ENCODE results near the gene FOXP4. TPM values are rescaled to one million over a fixed set of nuclear protein-coding genes. Genes with fewer than 3 reads are reported as not detected.

The FOXP4 gene
- total RNA-seq, 4 donors from 2014 or later, result 12.6 to 42.4 (median 23.7) TPM

GRCh38 chr6:41527721-41528408, 18.3 kb upstream of the FOXP4 start:
- TF ChIP-seq CTCF (IDR thresholded peaks at IDR 0.05), result no peak
- 13 to 15% methylated on average over 12 to 14 of the region's 14 CpGs for WGBS, 2 donors
- intact Hi-C loops (cut with DNase I), result no loop called here

GRCh38 chr6:41528409-41528963, 17.7 kb upstream of the FOXP4 start:
- Histone ChIP-seq H3K4me3 (replicated peaks in 1 of 3) (no peak overlapping the region), H3K4me1 (peaks cover 8 to 20% of the 10 kb centered on the region in 2 donors), H3K27me3 (no peaks in the 10 kb centered on the region), H3K36me3 (no peaks in the 10 kb centered on the region), H3K9me3 (no peaks in the 10 kb centered on the region), H3K27ac (no peak overlapping the region)
- no peak for DNase-seq
- WGBS, 2 donors, result 57 to 61% methylated on average over 11 of the region's 11 CpGs
- TF ChIP-seq CTCF (IDR thresholded peaks at IDR 0.05) (no peak), POLR2A (IDR thresholded peaks at IDR 0.05) (no peak)
- intact Hi-C loops (cut with DNase I), result no loop called here

More at GRCh38 chr6:41527721-41528408, 18.3 kb upstream of the FOXP4 start:
- Histone ChIP-seq H3K27ac (no peak overlapping the region), H3K4me3 (replicated peaks in 1 of 3) (no peak overlapping the region), H3K27me3 (no peaks in the 10 kb centered on the region), H3K4me1 (peaks cover 8 to 20% of the 10 kb centered on the region in 2 donors), H3K9me3 (no peaks in the 10 kb centered on the region), H3K36me3 (no peaks in the 10 kb centered on the region)
- peak; percentile 64 to 67 for DNase-seq

GRCh38 chr6:41529049-41529448, 17.1 kb upstream of the FOXP4 start:
- TF ChIP-seq POLR2A (IDR thresholded peaks at IDR 0.05) (no peak), CTCF (IDR thresholded peaks at IDR 0.05) (no peak)
- Histone ChIP-seq H3K27ac (no peak overlapping the region), H3K36me3 (no peaks in the 10 kb centered on the region), H3K4me3 (replicated peaks in 1 of 3) (no peak overlapping the region), H3K4me1 (peaks cover 8 to 20% of the 10 kb centered on the region in 2 donors), H3K27me3 (no peaks in the 10 kb centered on the region), H3K9me3 (no peaks in the 10 kb centered on the region)
- DNase-seq, result no peak
- WGBS, 2 donors, result 91 to 100% methylated on average over 4 to 5 of the region's 5 CpGs
- intact Hi-C loops (cut with DNase I), result no loop called here

- Histone ChIP-seq H3K27ac (no peak overlapping the region), H3K9me3 (no peaks in the 10 kb centered on the region), H3K4me3 (replicated peaks in 1 of 3) (no peak overlapping the region), H3K36me3 (no peaks in the 10 kb centered on the region), H3K4me1 (peaks cover 8 to 20% of the 10 kb centered on the region in 2 donors), H3K27me3 (no peaks in the 10 kb centered on the region)
- DNase-seq, result no peak
- 83 to 90% methylated on average over 7 of the region's 7 CpGs for WGBS, 2 donors
- intact Hi-C loops (cut with DNase I), result no loop called here
- TF ChIP-seq CTCF (IDR thresholded peaks at IDR 0.05) (no peak), POLR2A (IDR thresholded peaks at IDR 0.05) (no peak)
Measured at GRCh38 chr6:41529970-41530369, 16.2 kb upstream of the FOXP4 start.

GRCh38 chr6:41530476-41530875, 15.7 kb upstream of the FOXP4 start:
- TF ChIP-seq CTCF (IDR thresholded peaks at IDR 0.05) (no peak), POLR2A (IDR thresholded peaks at IDR 0.05) (no peak)
- no peaks in the 10 kb centered on the region for H3K27me3 ChIP-seq
- H3K4me3 ChIP-seq (replicated peaks in 1 of 3), result no peak overlapping the region
- intact Hi-C loops (cut with DNase I), result no loop called here
- no peaks in the 10 kb centered on the region for H3K9me3 ChIP-seq
- H3K27ac ChIP-seq, result no peak overlapping the region
- WGBS, 2 donors, result 93 to 95% methylated on average over 7 of the region's 7 CpGs
- H3K4me1 ChIP-seq, result peaks cover 8 to 20% of the 10 kb centered on the region in 2 donors
- no peak for DNase-seq
- H3K36me3 ChIP-seq, result no peaks in the 10 kb centered on the region

Measured in thyroid gland (tissue), 4 donors.